DMS114 treated with DMSO at 0.1 percent for 48 hours (cell line): ENCODE results near the gene DONSON.

Source experiments
- DNase-seq: peaks from one replicate; lab custom pipeline; 2025; ENCODE audit not compliant: unreplicated experiment; lab: John Stamatoyannopoulos, UW

DONSON gene

GRCh38 chr21:33542640-33543504, 45.6 kb downstream of the DONSON start, which contains the start of gene SON:
Gene SON (plus strand): TSS chr21:33543038. CDS start chr21:33543093, 55 bp downstream.
- DNase-seq, result peak; percentile 94

- peak; percentile 58 for DNase-seq
Measured at GRCh38 chr21:33541756-33542639, 46.5 kb downstream of the DONSON start, which contains the start of gene GART. Gene GART (minus strand): TSS chr21:33542117. CDS start chr21:33539315, 2,802 bp downstream.

- no peak for DNase-seq
Measured at GRCh38 chr21:33541105-33541711, 47.3 kb downstream of the DONSON start.

- DNase-seq, result no peak
Measured at GRCh38 chr21:33540711-33541104, 47.8 kb downstream of the DONSON start.

GRCh38 chr21:33539616-33540015, 48.9 kb downstream of the DONSON start:
- no peak for DNase-seq

GRCh38 chr21:33537212-33537611, 51.3 kb downstream of the DONSON start:
- no peak for DNase-seq

GRCh38 chr21:33531007-33531406, 57.5 kb downstream of the DONSON start:
- DNase-seq, result no peak
